PC-9 (cell line): ENCODE data around the gene PKHD1.

Source experiments
- CTCF ChIP-seq: fragments of 200-600 bp; sonication (generic); conservative IDR thresholded peaks from 2 replicates; pipeline ENCODE4 v1.6.1; 2017; ENCODE audit warnings: mixed run types, antibody characterized with exemption, mild to moderate bottlenecking, moderate library complexity
- EZH2 ChIP-seq: fragments of 200-600 bp; sonication (generic); IDR thresholded peaks from 2 replicates; pipeline ENCODE4 v1.8.0; 2017; ENCODE audit warnings: antibody characterized with exemption, low read depth

- TF ChIP-seq CTCF (no peak), EZH2 (no peak)
These were observed 195.1 kb downstream of the PKHD1 start for GRCh38 chr6:51892339-51892738.
